H1 (cell line): ENCODE results near the gene PCBP2.

Source experiments
- ATF2 ChIP-seq: IDR thresholded peaks from 2 replicates; pipeline ENCODE4 v1.6.1; 2012; ENCODE audit warnings: low read length, inconsistent platforms
- BRCA1 ChIP-seq: IDR thresholded peaks from 2 replicates; pipeline ENCODE4 v1.6.1; 2012; ENCODE audit warnings: low read depth, low read length, improper control_type of control experiment
- CTCF ChIP-seq, 3 experiments: IDR thresholded peaks; 1 replicate in 2 of 3; 2 replicates in 1 of 3; pipeline versions ENCODE4 v1.5.1 to v1.6.1; 2011; ENCODE audit warnings: low read length in 3 of 3, mild to moderate bottlenecking in 3 of 3, inconsistent platforms in 2 of 3, low read depth in 1 of 3, moderate library complexity in 1 of 3; ENCODE audit not compliant: insufficient read depth in 1 of 3; ENCODE audit errors: control extremely low read depth in 1 of 3
- EGR1 ChIP-seq: IDR thresholded peaks from 2 replicates; pipeline ENCODE4 v1.6.1; 2011; ENCODE audit warnings: low read depth, low read length, borderline replicate concordance
- GABPA ChIP-seq: IDR thresholded peaks from 2 replicates; pipeline ENCODE4 v1.6.1; 2011; ENCODE audit warnings: mild to moderate bottlenecking, low read length, moderate library complexity, borderline replicate concordance; ENCODE audit not compliant: insufficient read depth
- GTF2F1 ChIP-seq: IDR thresholded peaks from 2 replicates; pipeline ENCODE4 v1.6.1; 2012; ENCODE audit warnings: low read depth, low read length, improper control_type of control experiment, borderline replicate concordance
- HDAC2 ChIP-seq, 2 experiments: fragments of 300-600 bp in 1 of 2; sonication (generic) in 1 of 2; IDR thresholded peaks; 2 replicates each; pipeline ENCODE4 v1.6.1; 2011 to 2012; ENCODE audit warnings: low read depth in 2 of 2, low read length in 2 of 2, mild to moderate bottlenecking in 2 of 2, moderate library complexity in 2 of 2, borderline replicate concordance in 1 of 2, inconsistent platforms in 1 of 2
- HDAC6 ChIP-seq: IDR thresholded peaks from one replicate; pipeline ENCODE4 v1.7.1; 2012; ENCODE audit warnings: low read depth, mild to moderate bottlenecking, inconsistent platforms, low read length, moderate library complexity
- POLR2A ChIP-seq, 2 experiments: IDR thresholded peaks; 1 replicate in 1 of 2; 2 replicates in 1 of 2; pipeline ENCODE4 v1.6.1; 2011; ENCODE audit warnings: low read depth in 2 of 2, low read length in 2 of 2, mild to moderate bottlenecking in 2 of 2; ENCODE audit errors: control extremely low read depth in 1 of 2
- RAD21 ChIP-seq, 2 experiments: IDR thresholded peaks in 1 of 2; conservative IDR thresholded peaks in 1 of 2; 2 replicates each; pipeline ENCODE4 v1.6.1; 2011; ENCODE audit warnings: low read depth in 2 of 2, low read length in 2 of 2, improper control_type of control experiment in 1 of 2, inconsistent platforms in 1 of 2, mild to moderate bottlenecking in 1 of 2, moderate library complexity in 1 of 2
- TAF1 ChIP-seq: IDR thresholded peaks from 2 replicates; pipeline ENCODE4 v1.6.1; 2011; ENCODE audit warnings: mild to moderate bottlenecking, low read depth, low read length
- TBP ChIP-seq: IDR thresholded peaks from 2 replicates; pipeline ENCODE4 v1.6.1; 2011; ENCODE audit warnings: low read depth, low read length, improper control_type of control experiment

GRCh38 chr12:53505555-53506449, 53.9 kb downstream of the PCBP2 start:
- TF ChIP-seq TAF1: no peak
- no peak for TF ChIP-seq GABPA
- no peak for TF ChIP-seq CTCF (IDR thresholded peaks at IDR 0.05; ENCODE audit: control extremely low read depth in 1 of 3, insufficient read depth in 1 of 3, low read depth in 1 of 3, low read length in 3 of 3)
- no peak for TF ChIP-seq POLR2A (IDR thresholded peaks at IDR 0.05; ENCODE audit: control extremely low read depth in 1 of 2, low read depth in 2 of 2, low read length in 2 of 2)
- TF ChIP-seq ATF2: no peak
- no peak for TF ChIP-seq TBP
- no peak for TF ChIP-seq GTF2F1
- no peak for TF ChIP-seq RAD21 (IDR thresholded peaks at IDR 0.05 in 1 of 2, conservative IDR thresholded peaks at IDR 0.05 in 1 of 2; ENCODE audit: low read depth in 2 of 2, low read length in 2 of 2)
- TF ChIP-seq HDAC2 (IDR thresholded peaks at IDR 0.05; ENCODE audit: borderline replicate concordance in 1 of 2, low read depth in 2 of 2, low read length in 2 of 2): no peak
- TF ChIP-seq HDAC6: no peak
- TF ChIP-seq BRCA1: no peak
- no peak for TF ChIP-seq EGR1
